Measurements from ENCODE around the gene ARPC1B.

Gene ARPC1B

DNA sequence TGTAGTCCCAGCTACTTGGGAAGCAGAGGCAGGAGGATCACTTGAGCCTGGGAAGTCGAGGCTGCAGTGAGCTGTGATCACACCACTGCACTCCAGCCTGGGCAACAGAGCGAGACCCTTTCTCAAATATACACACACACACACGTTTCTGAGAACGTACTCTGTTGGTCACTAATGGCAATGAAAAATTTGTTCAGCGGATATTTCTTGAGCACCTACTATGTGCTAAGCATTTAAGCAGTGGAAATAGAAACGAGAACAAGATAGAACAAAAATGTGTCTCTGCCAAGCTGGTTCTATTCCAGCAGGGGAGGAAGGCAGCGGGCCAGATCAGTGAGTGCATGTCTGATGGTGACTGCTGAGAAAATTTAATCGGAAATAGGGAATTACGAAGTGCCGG, 8.7 kb downstream of the ARPC1B start:
- Histone ChIP-seq H3K4me3 (ENCODE audit: low read length, poor library complexity, severe bottlenecking) (no peak overlapping the region), H3F3A (ENCODE audit: low read depth) (no peaks in the 10 kb centered on the region), H4K20me1 (ENCODE audit: insufficient read depth, low read length, poor library complexity, severe bottlenecking) (peaks cover 4% of the 10 kb centered on the region), H3K9me2 (replicated peaks; ENCODE audit: low read depth, low read length) (no peaks in the 10 kb centered on the region), H2AFZ (ENCODE audit: low read length) (no peak overlapping the region), H3K79me2 (ENCODE audit: insufficient read depth, low read length) (peaks cover 47% of the 10 kb centered on the region), H3K36me3 (ENCODE audit: insufficient read depth, low read length) (peaks cover 9% of the 10 kb centered on the region; the same call in 1 of the 2 replicates), H3K27me3 (ENCODE audit: insufficient read depth, low read length, poor library complexity, severe bottlenecking) (no peaks in the 10 kb centered on the region), H3K9me3 (ENCODE audit: insufficient read depth, low read depth, low read length) (no peaks in the 10 kb centered on the region), H3K9ac (ENCODE audit: low read depth, low read length, poor library complexity, severe bottlenecking) (no peak overlapping the region), H3K4me1 (ENCODE audit: insufficient read depth, low read length, poor library complexity, severe bottlenecking) (peaks cover 30% of the 10 kb centered on the region), H3K4me2 (ENCODE audit: low read depth, low read length, poor library complexity, severe bottlenecking) (no peak overlapping the region)
- TF ChIP-seq, protein P1, sequence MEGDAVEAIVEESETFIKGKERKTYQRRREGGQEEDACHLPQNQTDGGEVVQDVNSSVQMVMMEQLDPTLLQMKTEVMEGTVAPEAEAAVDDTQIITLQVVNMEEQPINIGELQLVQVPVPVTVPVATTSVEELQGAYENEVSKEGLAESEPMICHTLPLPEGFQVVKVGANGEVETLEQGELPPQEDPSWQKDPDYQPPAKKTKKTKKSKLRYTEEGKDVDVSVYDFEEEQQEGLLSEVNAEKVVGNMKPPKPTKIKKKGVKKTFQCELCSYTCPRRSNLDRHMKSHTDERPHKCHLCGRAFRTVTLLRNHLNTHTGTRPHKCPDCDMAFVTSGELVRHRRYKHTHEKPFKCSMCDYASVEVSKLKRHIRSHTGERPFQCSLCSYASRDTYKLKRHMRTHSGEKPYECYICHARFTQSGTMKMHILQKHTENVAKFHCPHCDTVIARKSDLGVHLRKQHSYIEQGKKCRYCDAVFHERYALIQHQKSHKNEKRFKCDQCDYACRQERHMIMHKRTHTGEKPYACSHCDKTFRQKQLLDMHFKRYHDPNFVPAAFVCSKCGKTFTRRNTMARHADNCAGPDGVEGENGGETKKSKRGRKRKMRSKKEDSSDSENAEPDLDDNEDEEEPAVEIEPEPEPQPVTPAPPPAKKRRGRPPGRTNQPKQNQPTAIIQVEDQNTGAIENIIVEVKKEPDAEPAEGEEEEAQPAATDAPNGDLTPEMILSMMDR (conservative IDR thresholded peaks at IDR 0.05; ENCODE audit: low read length), result no peak
- TF ChIP-seq EZH2phosphoT487 (IDR thresholded peaks at IDR 0.05; ENCODE audit: borderline replicate concordance), result no peak

DNA sequence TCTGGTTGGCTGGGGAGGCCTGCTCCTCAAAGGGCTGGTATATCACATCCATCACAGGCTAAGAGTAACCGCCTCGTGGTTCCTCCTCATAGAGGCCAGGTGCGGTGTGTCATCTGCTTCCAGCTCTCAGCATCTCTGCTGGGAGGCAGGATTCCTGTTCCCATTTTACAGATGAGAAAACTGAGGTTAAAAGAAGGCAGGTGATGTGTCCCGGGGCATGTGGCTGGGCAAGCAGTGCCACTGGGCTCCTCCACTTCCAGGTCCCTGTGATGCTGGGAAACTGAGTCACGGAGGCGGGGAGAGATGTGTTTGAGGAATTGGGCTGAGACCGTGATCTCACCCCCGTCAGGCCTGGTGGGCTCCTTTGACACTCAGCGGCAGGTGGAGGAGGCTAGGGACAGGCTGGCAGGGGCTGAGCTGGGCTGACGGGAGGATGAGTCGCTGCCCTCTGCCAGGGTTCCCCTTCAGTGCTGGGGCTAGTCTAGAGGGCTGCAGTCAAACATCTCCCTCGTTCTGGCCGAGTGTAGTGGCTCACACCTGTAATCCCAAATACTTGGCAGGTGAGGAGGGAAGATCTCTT, 9.4 kb downstream of the ARPC1B start:
- no peaks in the 10 kb centered on the region for H3F3A ChIP-seq (ENCODE audit: low read depth)
- H3K36me3 ChIP-seq (ENCODE audit: insufficient read depth, low read length), result peaks cover 12% of the 10 kb centered on the region; the same call in 1 of the 2 replicates
- no peak overlapping the region for H3K4me2 ChIP-seq (ENCODE audit: low read depth, low read length, poor library complexity, severe bottlenecking)
- H3K9me2 ChIP-seq (replicated peaks; ENCODE audit: low read depth, low read length), result no peaks in the 10 kb centered on the region
- peaks cover 45% of the 10 kb centered on the region for H3K79me2 ChIP-seq (ENCODE audit: insufficient read depth, low read length)
- H3K27me3 ChIP-seq (ENCODE audit: insufficient read depth, low read length, poor library complexity, severe bottlenecking), result no peaks in the 10 kb centered on the region
- peaks cover 29% of the 10 kb centered on the region for H3K4me1 ChIP-seq (ENCODE audit: insufficient read depth, low read length, poor library complexity, severe bottlenecking)
- no peak overlapping the region for H2AFZ ChIP-seq (ENCODE audit: low read length)
- TF ChIP-seq EZH2phosphoT487 (IDR thresholded peaks at IDR 0.05; ENCODE audit: borderline replicate concordance), result no peak
- TF ChIP-seq, protein P1 (conservative IDR thresholded peaks at IDR 0.05; ENCODE audit: low read length), result no peak
- H4K20me1 ChIP-seq (ENCODE audit: insufficient read depth, low read length, poor library complexity, severe bottlenecking), result peaks cover 4% of the 10 kb centered on the region
- H3K4me3 ChIP-seq (ENCODE audit: low read length, poor library complexity, severe bottlenecking), result no peak overlapping the region
- H3K9ac ChIP-seq (ENCODE audit: low read depth, low read length, poor library complexity, severe bottlenecking), result no peak overlapping the region
- no peaks in the 10 kb centered on the region for H3K9me3 ChIP-seq (ENCODE audit: insufficient read depth, low read depth, low read length)

DNA sequence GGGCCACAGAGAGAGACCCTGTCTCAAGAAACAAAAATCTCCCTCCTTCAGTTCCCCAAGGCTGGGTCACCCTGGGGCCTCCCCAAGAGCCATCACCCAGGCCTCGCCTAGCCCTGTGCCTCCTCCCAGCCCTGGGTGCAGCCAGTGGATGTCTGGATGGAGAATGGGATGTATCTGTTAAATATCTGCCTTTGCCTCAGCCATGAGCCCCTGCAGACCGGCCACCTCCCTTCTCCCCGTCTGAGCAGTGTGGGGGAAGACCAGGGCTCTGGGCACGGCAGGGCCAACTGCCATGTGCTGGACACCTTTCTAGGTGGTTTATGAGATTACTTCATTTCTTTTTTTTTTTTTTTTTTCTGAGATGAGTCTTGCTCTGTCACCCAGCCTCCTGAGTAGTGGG, 10.0 kb downstream of the ARPC1B start:
- Histone ChIP-seq H3K9me3 (ENCODE audit: insufficient read depth, low read depth, low read length) (no peaks in the 10 kb centered on the region), H4K20me1 (ENCODE audit: insufficient read depth, low read length, poor library complexity, severe bottlenecking) (peaks cover 4% of the 10 kb centered on the region), H3K4me2 (ENCODE audit: low read depth, low read length, poor library complexity, severe bottlenecking) (no peak overlapping the region), H3K79me2 (ENCODE audit: insufficient read depth, low read length) (peaks cover 38% of the 10 kb centered on the region), H3K27me3 (ENCODE audit: insufficient read depth, low read length, poor library complexity, severe bottlenecking) (no peaks in the 10 kb centered on the region), H3K4me3 (ENCODE audit: low read length, poor library complexity, severe bottlenecking) (no peak overlapping the region), H3K4me1 (ENCODE audit: insufficient read depth, low read length, poor library complexity, severe bottlenecking) (peaks cover 23% of the 10 kb centered on the region), H3K9me2 (replicated peaks; ENCODE audit: low read depth, low read length) (no peaks in the 10 kb centered on the region), H3K36me3 (ENCODE audit: insufficient read depth, low read length) (peaks cover 16% of the 10 kb centered on the region; the same call in 1 of the 2 replicates), H2AFZ (ENCODE audit: low read length) (no peak overlapping the region), H3F3A (ENCODE audit: low read depth) (no peaks in the 10 kb centered on the region), H3K9ac (ENCODE audit: low read depth, low read length, poor library complexity, severe bottlenecking) (no peak overlapping the region)
- TF ChIP-seq, protein P1 (conservative IDR thresholded peaks at IDR 0.05; ENCODE audit: low read length), result no peak
- TF ChIP-seq EZH2phosphoT487 (IDR thresholded peaks at IDR 0.05; ENCODE audit: borderline replicate concordance), result no peak
